HL-60 (cell line): ENCODE results near the gene PTPN9.

ENCODE experiments used
- GABPA ChIP-seq: IDR thresholded peaks from 2 replicates; pipeline ENCODE4 v1.6.1; 2012; ENCODE audit warnings: low read depth
- SPI1 ChIP-seq: IDR thresholded peaks from 2 replicates; pipeline ENCODE4 v1.6.1; 2012; ENCODE audit warnings: low read depth, mild to moderate bottlenecking, borderline replicate concordance
- TF ChIP-seq, protein P1 (sequence below): IDR thresholded peaks from one replicate; pipeline ENCODE4 v1.5.1; 2011; ENCODE audit warnings: low read length, control low read depth, inconsistent platforms; ENCODE audit not compliant: insufficient read depth
- TF ChIP-seq, protein P2 (sequence below): IDR thresholded peaks from 2 replicates; pipeline ENCODE4 v1.6.1; 2012; ENCODE audit warnings: low read depth; ENCODE audit not compliant: insufficient replicate concordance

DNA sequence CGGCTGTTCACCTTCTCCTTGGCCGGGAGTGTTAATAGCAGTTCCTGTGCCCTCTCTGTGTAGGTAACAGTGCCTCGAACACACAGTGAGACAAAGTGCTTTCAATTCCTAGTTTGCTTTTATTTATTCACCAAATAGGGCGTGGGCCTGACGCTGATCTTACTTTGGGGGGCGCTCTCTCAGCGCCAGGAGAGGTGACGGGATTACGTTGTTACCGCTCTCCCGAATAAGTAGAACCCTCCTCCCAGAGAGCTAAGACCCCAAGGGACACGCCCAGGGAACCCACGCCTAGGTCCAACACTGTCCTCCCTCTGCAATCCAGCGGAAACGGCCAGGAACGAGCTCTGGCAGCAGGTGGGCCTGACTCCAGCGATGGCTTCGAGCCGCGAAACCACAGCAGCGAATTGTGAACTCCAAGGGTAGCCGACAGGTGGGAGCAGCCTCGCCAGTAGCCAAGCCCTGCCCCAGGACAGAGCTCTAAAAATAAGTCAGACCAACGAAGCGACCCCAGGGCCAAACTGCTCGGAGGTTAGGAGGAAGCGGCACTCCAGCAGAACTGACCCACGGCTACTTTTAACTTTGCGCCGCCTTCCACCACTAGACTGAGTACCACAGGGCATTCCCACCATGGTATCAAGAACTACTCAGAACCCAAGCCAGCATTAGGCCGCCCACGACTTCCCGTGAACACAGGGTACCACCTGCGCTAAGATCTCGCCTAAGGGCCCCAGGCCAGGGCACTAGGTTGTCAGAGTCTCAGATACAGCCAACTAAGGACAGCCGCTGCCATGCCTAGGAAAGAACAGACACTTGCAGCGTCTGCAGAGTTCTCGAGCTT is 126.0 kb downstream of the PTPN9 start:
- TF ChIP-seq GABPA, result no peak
- TF ChIP-seq, protein P1, sequence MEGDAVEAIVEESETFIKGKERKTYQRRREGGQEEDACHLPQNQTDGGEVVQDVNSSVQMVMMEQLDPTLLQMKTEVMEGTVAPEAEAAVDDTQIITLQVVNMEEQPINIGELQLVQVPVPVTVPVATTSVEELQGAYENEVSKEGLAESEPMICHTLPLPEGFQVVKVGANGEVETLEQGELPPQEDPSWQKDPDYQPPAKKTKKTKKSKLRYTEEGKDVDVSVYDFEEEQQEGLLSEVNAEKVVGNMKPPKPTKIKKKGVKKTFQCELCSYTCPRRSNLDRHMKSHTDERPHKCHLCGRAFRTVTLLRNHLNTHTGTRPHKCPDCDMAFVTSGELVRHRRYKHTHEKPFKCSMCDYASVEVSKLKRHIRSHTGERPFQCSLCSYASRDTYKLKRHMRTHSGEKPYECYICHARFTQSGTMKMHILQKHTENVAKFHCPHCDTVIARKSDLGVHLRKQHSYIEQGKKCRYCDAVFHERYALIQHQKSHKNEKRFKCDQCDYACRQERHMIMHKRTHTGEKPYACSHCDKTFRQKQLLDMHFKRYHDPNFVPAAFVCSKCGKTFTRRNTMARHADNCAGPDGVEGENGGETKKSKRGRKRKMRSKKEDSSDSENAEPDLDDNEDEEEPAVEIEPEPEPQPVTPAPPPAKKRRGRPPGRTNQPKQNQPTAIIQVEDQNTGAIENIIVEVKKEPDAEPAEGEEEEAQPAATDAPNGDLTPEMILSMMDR, result peak; percentile 12
- TF ChIP-seq, protein P2, sequence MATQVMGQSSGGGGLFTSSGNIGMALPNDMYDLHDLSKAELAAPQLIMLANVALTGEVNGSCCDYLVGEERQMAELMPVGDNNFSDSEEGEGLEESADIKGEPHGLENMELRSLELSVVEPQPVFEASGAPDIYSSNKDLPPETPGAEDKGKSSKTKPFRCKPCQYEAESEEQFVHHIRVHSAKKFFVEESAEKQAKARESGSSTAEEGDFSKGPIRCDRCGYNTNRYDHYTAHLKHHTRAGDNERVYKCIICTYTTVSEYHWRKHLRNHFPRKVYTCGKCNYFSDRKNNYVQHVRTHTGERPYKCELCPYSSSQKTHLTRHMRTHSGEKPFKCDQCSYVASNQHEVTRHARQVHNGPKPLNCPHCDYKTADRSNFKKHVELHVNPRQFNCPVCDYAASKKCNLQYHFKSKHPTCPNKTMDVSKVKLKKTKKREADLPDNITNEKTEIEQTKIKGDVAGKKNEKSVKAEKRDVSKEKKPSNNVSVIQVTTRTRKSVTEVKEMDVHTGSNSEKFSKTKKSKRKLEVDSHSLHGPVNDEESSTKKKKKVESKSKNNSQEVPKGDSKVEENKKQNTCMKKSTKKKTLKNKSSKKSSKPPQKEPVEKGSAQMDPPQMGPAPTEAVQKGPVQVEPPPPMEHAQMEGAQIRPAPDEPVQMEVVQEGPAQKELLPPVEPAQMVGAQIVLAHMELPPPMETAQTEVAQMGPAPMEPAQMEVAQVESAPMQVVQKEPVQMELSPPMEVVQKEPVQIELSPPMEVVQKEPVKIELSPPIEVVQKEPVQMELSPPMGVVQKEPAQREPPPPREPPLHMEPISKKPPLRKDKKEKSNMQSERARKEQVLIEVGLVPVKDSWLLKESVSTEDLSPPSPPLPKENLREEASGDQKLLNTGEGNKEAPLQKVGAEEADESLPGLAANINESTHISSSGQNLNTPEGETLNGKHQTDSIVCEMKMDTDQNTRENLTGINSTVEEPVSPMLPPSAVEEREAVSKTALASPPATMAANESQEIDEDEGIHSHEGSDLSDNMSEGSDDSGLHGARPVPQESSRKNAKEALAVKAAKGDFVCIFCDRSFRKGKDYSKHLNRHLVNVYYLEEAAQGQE, result no peak
- TF ChIP-seq SPI1, result no peak
